ENCODE data around the gene RPL39L. TPM values are rescaled to one million over a fixed set of nuclear protein-coding genes. Genes with fewer than 3 reads are reported as not detected.

RPL39L gene
- total RNA-seq, 1 experiment from 2014 or later = 37.7 TPM

- BruUV-seq (replicated peaks) = no TSS peak
- DNase-seq (ENCODE audit: low read depth, low spot score) (no peak), ATAC-seq (no peak)
- no peaks in the 10 kb centered on the region for H3K9me3 ChIP-seq (ENCODE audit: control insufficient read depth, insufficient read depth, low read depth, low read length)
- no peaks in the 10 kb centered on the region for H3K27me3 ChIP-seq (ENCODE audit: control insufficient read depth, insufficient read depth, low read length)
- POLR2A ChIA-PET = no interaction called here
- TF ChIP-seq TCF7L2 (IDR thresholded peaks at IDR 0.05; ENCODE audit: low read depth, low read length) = no peak
- TF ChIP-seq SIN3A (IDR thresholded peaks at IDR 0.05; ENCODE audit: borderline replicate concordance, insufficient read depth, low read depth, low read length) = no peak
- TF ChIP-seq CTCF (IDR thresholded peaks at IDR 0.05) = no peak
- no peak for TF ChIP-seq REST (IDR thresholded peaks at IDR 0.05; ENCODE audit: insufficient read depth in 1 of 2, low read depth in 2 of 2, low read length in 1 of 2)
- TF ChIP-seq POLR2AphosphoS5 (IDR thresholded peaks at IDR 0.05; ENCODE audit: low read depth, low read length) = no peak
- no peaks in the 10 kb centered on the region for H3K4me1 ChIP-seq (ENCODE audit: control insufficient read depth, insufficient read depth, low read length)
- H3K4me3 ChIP-seq (ENCODE audit: low read depth in 2 of 2, low read length in 2 of 2) = no peak overlapping the region
- in situ Hi-C loops (cut with HindIII; ENCODE audit: low pct_unique_long_range_greater_than_20kb, low sequenced_read_pairs) (no loop called here), intact Hi-C loops (cut with micrococcal nuclease; ENCODE audit: unreplicated experiment) (no loop called here)
- no peaks in the 10 kb centered on the region for H3K36me3 ChIP-seq (ENCODE audit: control insufficient read depth, insufficient read depth, low read length)
- H3K27ac ChIP-seq (ENCODE audit: low read length) = no peak overlapping the region
- CTCF ChIA-PET = no interaction called here
Measured at GRCh38 chr3:187098923-187099512, 40.3 kb downstream of the RPL39L start.

- no peak overlapping the region for H3K27ac ChIP-seq (ENCODE audit: low read length)
- in situ Hi-C loops (cut with HindIII; ENCODE audit: low pct_unique_long_range_greater_than_20kb, low sequenced_read_pairs) = no loop called here
- no peak for DNase-seq (ENCODE audit: low read depth, low spot score)
- H3K36me3 ChIP-seq (ENCODE audit: control insufficient read depth, insufficient read depth, low read length) = no peaks in the 10 kb centered on the region
- intact Hi-C loops (cut with micrococcal nuclease; ENCODE audit: unreplicated experiment) = no loop called here
- BruUV-seq (replicated peaks) = no TSS peak
- no peaks in the 10 kb centered on the region; the same call in 1 of the 2 replicates for H3K9me3 ChIP-seq (ENCODE audit: control insufficient read depth, insufficient read depth, low read depth, low read length)
- H3K4me1 ChIP-seq (ENCODE audit: control insufficient read depth, insufficient read depth, low read length) = no peaks in the 10 kb centered on the region
- POLR2A ChIA-PET = no interaction called here
- no peak for ATAC-seq
- TF ChIP-seq POLR2AphosphoS5 (IDR thresholded peaks at IDR 0.05; ENCODE audit: low read depth, low read length) (no peak), TCF7L2 (IDR thresholded peaks at IDR 0.05; ENCODE audit: low read depth, low read length) (no peak), SIN3A (IDR thresholded peaks at IDR 0.05; ENCODE audit: borderline replicate concordance, insufficient read depth, low read depth, low read length) (no peak), CTCF (IDR thresholded peaks at IDR 0.05) (no peak), REST (IDR thresholded peaks at IDR 0.05; ENCODE audit: insufficient read depth in 1 of 2, low read depth in 2 of 2, low read length in 1 of 2) (no peak)
- CTCF ChIA-PET = no interaction called here
- no peaks in the 10 kb centered on the region for H3K27me3 ChIP-seq (ENCODE audit: control insufficient read depth, insufficient read depth, low read length)
- no peak overlapping the region for H3K4me3 ChIP-seq (ENCODE audit: low read depth in 2 of 2, low read length in 2 of 2)
Measured at GRCh38 chr3:187093320-187093719, 46.0 kb downstream of the RPL39L start.

All from Panc1 (cell line).